Inflammatory macrophage (primary cell): ENCODE results near the gene TUNAR.

Experiments used
- DNase-seq, 2 donors: peaks; one replicate each; pipeline ENCODE4 v3.0.0-alpha.2; 2020 to 2022
- total RNA-seq, 18 experiments: gene quantifications; one replicate each; lab custom pipeline; 2026; ENCODE audit warnings: mixed read lengths in 6 of 18, inconsistent platforms in 2 of 18; lab: John Stamatoyannopoulos, UW

The TUNAR gene
- 0 to 0.13 (median 0) reads per million in 18 experiments for total RNA-seq

- DNase-seq = no peak
Observed at GRCh38 chr14:95876761-95877538, at the start of gene TUNAR. Gene TUNAR (plus strand): TSS chr14:95876832.

GRCh38 chr14:95828649-95829265 lies 47.9 kb upstream of the TUNAR start:
- DNase-seq = no peak

- DNase-seq = no peak
Observed at GRCh38 chr14:95829321-95829720, 47.3 kb upstream of the TUNAR start.

GRCh38 chr14:95830386-95830785 lies 46.2 kb upstream of the TUNAR start:
- no peak for DNase-seq

GRCh38 chr14:95831041-95831440 lies 45.6 kb upstream of the TUNAR start:
- no peak for DNase-seq

GRCh38 chr14:95831468-95831867 lies 45.2 kb upstream of the TUNAR start:
- DNase-seq = no peak

- DNase-seq = no peak
Observed at GRCh38 chr14:95832012-95832411, 44.6 kb upstream of the TUNAR start.

- no peak for DNase-seq
Observed at GRCh38 chr14:95833429-95833828, 43.2 kb upstream of the TUNAR start.

- no peak for DNase-seq
Observed at GRCh38 chr14:95834496-95834895, 42.1 kb upstream of the TUNAR start.

- DNase-seq = peak; percentile 6 to 10
Observed at GRCh38 chr14:95835121-95835730, 41.4 kb upstream of the TUNAR start.

GRCh38 chr14:95838862-95839261 lies 37.8 kb upstream of the TUNAR start:
- DNase-seq = no peak

- DNase-seq = no peak
Observed at GRCh38 chr14:95840094-95840700, 36.4 kb upstream of the TUNAR start.

- no peak for DNase-seq
Observed at GRCh38 chr14:95841668-95842067, 35.0 kb upstream of the TUNAR start.

- no peak for DNase-seq
Observed at GRCh38 chr14:95849761-95850160, 26.9 kb upstream of the TUNAR start.

- no peak for DNase-seq
Observed at GRCh38 chr14:95850429-95850828, 26.2 kb upstream of the TUNAR start.

- no peak for DNase-seq
Observed at GRCh38 chr14:95855606-95856005, 21.0 kb upstream of the TUNAR start.

GRCh38 chr14:95857275-95857674 lies 19.4 kb upstream of the TUNAR start:
- no peak for DNase-seq

GRCh38 chr14:95858893-95859292 lies 17.7 kb upstream of the TUNAR start:
- no peak for DNase-seq

- DNase-seq = no peak
Observed at GRCh38 chr14:95862243-95862642, 14.4 kb upstream of the TUNAR start.

- no peak for DNase-seq
Observed at GRCh38 chr14:95863295-95863694, 13.3 kb upstream of the TUNAR start.

GRCh38 chr14:95869776-95870175 lies 6.9 kb upstream of the TUNAR start:
- DNase-seq = no peak

GRCh38 chr14:95870772-95871171 lies 5.9 kb upstream of the TUNAR start:
- no peak for DNase-seq

GRCh38 chr14:95871531-95871930 lies 5.1 kb upstream of the TUNAR start:
- no peak for DNase-seq
